ENCODE measurements around the gene CILP. TPM values are rescaled to one million over a fixed set of nuclear protein-coding genes. Genes with fewer than 3 reads are reported as not detected.

The CILP gene
- total RNA-seq, 1 experiment from 2014 or later = 0.08 TPM

DNA sequence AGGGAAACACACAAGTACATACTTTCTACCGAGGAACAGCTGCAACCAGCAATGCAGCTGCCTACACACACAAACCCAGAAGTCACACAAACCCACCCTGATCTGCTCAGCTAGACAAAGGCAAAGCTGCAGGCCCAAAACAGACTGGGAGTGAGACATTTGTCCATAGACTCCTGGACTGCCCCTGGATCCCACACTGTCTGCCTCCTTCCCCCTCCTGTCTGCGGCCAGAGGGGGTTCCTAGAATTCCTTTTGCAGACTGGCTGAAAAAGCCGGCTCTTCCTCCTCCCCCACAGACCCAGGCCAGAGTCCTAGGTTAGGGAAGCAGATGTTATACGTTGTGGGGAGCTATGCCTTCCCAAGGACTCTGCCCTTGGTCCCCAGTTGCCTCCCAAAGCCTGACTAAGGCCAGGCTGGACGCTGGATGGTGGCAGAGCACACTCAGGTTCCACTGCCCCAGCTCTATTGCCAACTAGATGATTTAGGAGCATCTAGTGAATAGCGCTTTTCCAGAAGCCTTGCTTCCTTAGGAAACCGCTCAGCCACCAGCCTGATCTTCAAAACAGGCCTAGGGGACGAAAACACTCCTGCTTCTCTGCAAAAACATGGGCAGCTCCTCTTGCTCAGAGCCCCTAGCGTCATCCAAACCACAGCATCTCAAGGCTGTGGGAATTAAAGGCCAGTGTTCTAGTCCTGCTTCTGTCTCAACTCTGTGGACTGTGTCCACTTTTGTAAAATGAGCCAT is 37.4 kb upstream of the CILP start:
- H3K4me1 ChIP-seq (ENCODE audit: control insufficient read depth, insufficient read depth, low read length) = no peaks in the 10 kb centered on the region
- H3K27me3 ChIP-seq (ENCODE audit: control insufficient read depth, insufficient read depth, low read length) = no peaks in the 10 kb centered on the region
- intact Hi-C loops (cut with micrococcal nuclease; ENCODE audit: unreplicated experiment) (no loop called here), in situ Hi-C loops (cut with HindIII; ENCODE audit: low pct_unique_long_range_greater_than_20kb, low sequenced_read_pairs) (no loop called here)
- no peak for DNase-seq (ENCODE audit: low read depth, low spot score)
- H3K27ac ChIP-seq (ENCODE audit: low read length) = no peak overlapping the region
- ATAC-seq = no peak
- no peaks in the 10 kb centered on the region for H3K36me3 ChIP-seq (ENCODE audit: control insufficient read depth, insufficient read depth, low read length)
- TF ChIP-seq, protein P1, sequence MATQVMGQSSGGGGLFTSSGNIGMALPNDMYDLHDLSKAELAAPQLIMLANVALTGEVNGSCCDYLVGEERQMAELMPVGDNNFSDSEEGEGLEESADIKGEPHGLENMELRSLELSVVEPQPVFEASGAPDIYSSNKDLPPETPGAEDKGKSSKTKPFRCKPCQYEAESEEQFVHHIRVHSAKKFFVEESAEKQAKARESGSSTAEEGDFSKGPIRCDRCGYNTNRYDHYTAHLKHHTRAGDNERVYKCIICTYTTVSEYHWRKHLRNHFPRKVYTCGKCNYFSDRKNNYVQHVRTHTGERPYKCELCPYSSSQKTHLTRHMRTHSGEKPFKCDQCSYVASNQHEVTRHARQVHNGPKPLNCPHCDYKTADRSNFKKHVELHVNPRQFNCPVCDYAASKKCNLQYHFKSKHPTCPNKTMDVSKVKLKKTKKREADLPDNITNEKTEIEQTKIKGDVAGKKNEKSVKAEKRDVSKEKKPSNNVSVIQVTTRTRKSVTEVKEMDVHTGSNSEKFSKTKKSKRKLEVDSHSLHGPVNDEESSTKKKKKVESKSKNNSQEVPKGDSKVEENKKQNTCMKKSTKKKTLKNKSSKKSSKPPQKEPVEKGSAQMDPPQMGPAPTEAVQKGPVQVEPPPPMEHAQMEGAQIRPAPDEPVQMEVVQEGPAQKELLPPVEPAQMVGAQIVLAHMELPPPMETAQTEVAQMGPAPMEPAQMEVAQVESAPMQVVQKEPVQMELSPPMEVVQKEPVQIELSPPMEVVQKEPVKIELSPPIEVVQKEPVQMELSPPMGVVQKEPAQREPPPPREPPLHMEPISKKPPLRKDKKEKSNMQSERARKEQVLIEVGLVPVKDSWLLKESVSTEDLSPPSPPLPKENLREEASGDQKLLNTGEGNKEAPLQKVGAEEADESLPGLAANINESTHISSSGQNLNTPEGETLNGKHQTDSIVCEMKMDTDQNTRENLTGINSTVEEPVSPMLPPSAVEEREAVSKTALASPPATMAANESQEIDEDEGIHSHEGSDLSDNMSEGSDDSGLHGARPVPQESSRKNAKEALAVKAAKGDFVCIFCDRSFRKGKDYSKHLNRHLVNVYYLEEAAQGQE (IDR thresholded peaks at IDR 0.05; ENCODE audit: insufficient read depth in 1 of 2, low read depth in 2 of 2, low read length in 1 of 2) = no peak
- no peak for TF ChIP-seq SIN3A (IDR thresholded peaks at IDR 0.05; ENCODE audit: borderline replicate concordance, insufficient read depth, low read depth, low read length)
- no peak for TF ChIP-seq POLR2AphosphoS5 (IDR thresholded peaks at IDR 0.05; ENCODE audit: low read depth, low read length)
- TF ChIP-seq, protein P2, sequence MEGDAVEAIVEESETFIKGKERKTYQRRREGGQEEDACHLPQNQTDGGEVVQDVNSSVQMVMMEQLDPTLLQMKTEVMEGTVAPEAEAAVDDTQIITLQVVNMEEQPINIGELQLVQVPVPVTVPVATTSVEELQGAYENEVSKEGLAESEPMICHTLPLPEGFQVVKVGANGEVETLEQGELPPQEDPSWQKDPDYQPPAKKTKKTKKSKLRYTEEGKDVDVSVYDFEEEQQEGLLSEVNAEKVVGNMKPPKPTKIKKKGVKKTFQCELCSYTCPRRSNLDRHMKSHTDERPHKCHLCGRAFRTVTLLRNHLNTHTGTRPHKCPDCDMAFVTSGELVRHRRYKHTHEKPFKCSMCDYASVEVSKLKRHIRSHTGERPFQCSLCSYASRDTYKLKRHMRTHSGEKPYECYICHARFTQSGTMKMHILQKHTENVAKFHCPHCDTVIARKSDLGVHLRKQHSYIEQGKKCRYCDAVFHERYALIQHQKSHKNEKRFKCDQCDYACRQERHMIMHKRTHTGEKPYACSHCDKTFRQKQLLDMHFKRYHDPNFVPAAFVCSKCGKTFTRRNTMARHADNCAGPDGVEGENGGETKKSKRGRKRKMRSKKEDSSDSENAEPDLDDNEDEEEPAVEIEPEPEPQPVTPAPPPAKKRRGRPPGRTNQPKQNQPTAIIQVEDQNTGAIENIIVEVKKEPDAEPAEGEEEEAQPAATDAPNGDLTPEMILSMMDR (IDR thresholded peaks at IDR 0.05) = no peak
- no peak for TF ChIP-seq TCF7L2 (IDR thresholded peaks at IDR 0.05; ENCODE audit: low read depth, low read length)
- BruUV-seq (replicated peaks) = no TSS peak
- POLR2A ChIA-PET = no interaction called here
- no peak overlapping the region for H3K4me3 ChIP-seq (ENCODE audit: low read depth in 2 of 2, low read length in 2 of 2)
- CTCF ChIA-PET = no interaction called here
- H3K9me3 ChIP-seq (ENCODE audit: control insufficient read depth, insufficient read depth, low read depth, low read length) = no peaks in the 10 kb centered on the region

DNA sequence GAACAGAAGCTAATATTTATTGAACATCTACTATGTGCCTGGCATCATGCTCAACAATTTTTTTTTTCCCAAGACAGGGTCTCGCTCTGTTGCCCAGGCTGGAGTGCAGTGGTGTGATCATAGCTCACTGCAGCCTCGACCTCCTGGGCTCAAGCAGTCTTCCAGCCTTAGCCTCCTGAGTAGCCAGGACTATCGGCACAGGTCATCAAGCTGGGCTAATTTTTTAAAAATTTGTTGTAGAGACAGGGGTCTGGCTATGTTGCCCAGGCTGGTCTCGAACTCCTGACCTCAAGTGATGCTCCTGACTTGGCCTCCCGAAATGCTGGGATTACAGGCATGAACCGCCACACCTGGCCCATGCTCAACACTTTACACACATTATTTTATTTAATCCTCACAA is 35.7 kb upstream of the CILP start:
- TF ChIP-seq TCF7L2 (IDR thresholded peaks at IDR 0.05; ENCODE audit: low read depth, low read length) (no peak), POLR2AphosphoS5 (IDR thresholded peaks at IDR 0.05; ENCODE audit: low read depth, low read length) (no peak), SIN3A (IDR thresholded peaks at IDR 0.05; ENCODE audit: borderline replicate concordance, insufficient read depth, low read depth, low read length) (no peak)
- TF ChIP-seq, protein P2 (IDR thresholded peaks at IDR 0.05) = no peak
- TF ChIP-seq, protein P1 (IDR thresholded peaks at IDR 0.05; ENCODE audit: insufficient read depth in 1 of 2, low read depth in 2 of 2, low read length in 1 of 2) = no peak
- H3K36me3 ChIP-seq (ENCODE audit: control insufficient read depth, insufficient read depth, low read length) = no peaks in the 10 kb centered on the region
- DNase-seq (ENCODE audit: low read depth, low spot score) (no peak), ATAC-seq (no peak)
- no peaks in the 10 kb centered on the region for H3K27me3 ChIP-seq (ENCODE audit: control insufficient read depth, insufficient read depth, low read length)
- intact Hi-C loops (cut with micrococcal nuclease; ENCODE audit: unreplicated experiment) (no loop called here), in situ Hi-C loops (cut with HindIII; ENCODE audit: low pct_unique_long_range_greater_than_20kb, low sequenced_read_pairs) (no loop called here)
- POLR2A ChIA-PET = no interaction called here
- no peaks in the 10 kb centered on the region for H3K4me1 ChIP-seq (ENCODE audit: control insufficient read depth, insufficient read depth, low read length)
- H3K4me3 ChIP-seq (ENCODE audit: low read depth in 2 of 2, low read length in 2 of 2) = no peak overlapping the region
- CTCF ChIA-PET = interaction anchor here (0.6 kb wide), 2 partner anchors 40 to 733 kb away, joined by 6 to 16 read pairs; no protein-coding TSS in a partner anchor
- H3K27ac ChIP-seq (ENCODE audit: low read length) = no peak overlapping the region
- BruUV-seq (replicated peaks) = no TSS peak
- no peaks in the 10 kb centered on the region for H3K9me3 ChIP-seq (ENCODE audit: control insufficient read depth, insufficient read depth, low read depth, low read length)
